Endothelial cell of umbilical vein (primary cell): ENCODE results near the gene BPIFB3. TPM values are rescaled to one million over a fixed set of nuclear protein-coding genes. Genes with fewer than 3 reads are reported as not detected.
"Not testable (repeated sequence)": the region's sequence is repeated elsewhere in the genome, so short reads cannot be mapped to it uniquely, and the experiment has no call there.

ENCODE experiments used
- BruUV-seq: library from RNA; stranded (reverse); fragments of 400-500 nt; replicated peaks from 2 replicates; lab custom pipeline; 2021; lab: Mats Ljungman, UMichigan
- CTCF ChIA-PET: fragments of 300-600, 350-600 bp; sonication (Branson Sonifier 250); formaldehyde crosslinking; loops from one replicate; lab custom pipeline; 2021; ENCODE audit warnings: antibody characterized with exemption, inconsistent platforms; lab: Charles Lee
- POLR2A ChIA-PET: fragments of 300-600, 350-600 bp; sonication (Branson Sonifier 250); formaldehyde crosslinking; loops from one replicate; lab custom pipeline; 2021; ENCODE audit warnings: antibody characterized with exemption, inconsistent platforms; lab: Charles Lee
- DNase-seq: peaks from one replicate; pipeline ENCODE4 v3.0.0-alpha.2; 2011; ENCODE audit warnings: low read depth, low spot score
- FAIRE-seq: peaks from 2 replicates; lab custom pipeline; 2011; peaks lifted over from hg19 to GRCh38; lab: Jason Lieb, UNC
- H2AFZ ChIP-seq: 2 replicates; pipeline ENCODE4 v1.6.0; 2012; ENCODE audit warnings: low read depth, low read length, control low read depth, inconsistent platforms
- H3K27ac ChIP-seq: 2 replicates; pipeline ENCODE4 v1.5.1; 2011; ENCODE audit warnings: low read depth, mild to moderate bottlenecking, control low read depth, low read length, moderate library complexity; ENCODE audit not compliant: insufficient read depth
- H3K27me3 ChIP-seq, 2 experiments: 2 replicates each; pipeline versions ENCODE4 v1.6.0 to v1.6.1; 2011; ENCODE audit warnings: low read length in 2 of 2, mixed read lengths in 1 of 2; ENCODE audit not compliant: control insufficient read depth in 2 of 2, insufficient read depth in 2 of 2
- H3K36me3 ChIP-seq, 2 experiments: 2 replicates in 1 of 2; 3 replicates in 1 of 2; pipeline ENCODE4 v1.5.1; 2011; ENCODE audit warnings: low read length in 2 of 2, mild to moderate bottlenecking in 1 of 2, moderate library complexity in 1 of 2; ENCODE audit not compliant: control insufficient read depth in 2 of 2, insufficient read depth in 2 of 2; ENCODE audit errors: extremely low read depth in 1 of 2
- H3K4me1 ChIP-seq: 3 replicates; pipeline ENCODE4 v1.5.1; 2011; ENCODE audit warnings: mild to moderate bottlenecking, low read length; ENCODE audit not compliant: control insufficient read depth, insufficient read depth; ENCODE audit errors: extremely low read depth
- H3K4me2 ChIP-seq: 2 replicates; pipeline ENCODE4 v1.6.1; 2011; ENCODE audit warnings: low read length, control low read depth, mixed read lengths; ENCODE audit not compliant: insufficient read depth
- H3K4me3 ChIP-seq, 3 experiments: fragments of 200-600 bp in 1 of 3; sonication (generic), shearing (Covaris generic) in 1 of 3; replicated peaks in 1 of 3; 2 replicates each; pipeline ENCODE4 v1.5.1; 2011 to 2016; ENCODE audit warnings: control low read depth in 3 of 3, low read length in 3 of 3, mild to moderate bottlenecking in 2 of 3, inconsistent platforms in 1 of 3, low read depth in 1 of 3, moderate library complexity in 1 of 3; ENCODE audit not compliant: insufficient read depth in 1 of 3
- H3K79me2 ChIP-seq: 2 replicates; pipeline ENCODE4 v1.6.0; 2012; ENCODE audit warnings: low read length, inconsistent platforms; ENCODE audit not compliant: control insufficient read depth, insufficient read depth
- H3K9ac ChIP-seq: replicated peaks from 2 replicates; pipeline ENCODE3; 2011; ENCODE audit warnings: low read length, control low read depth; ENCODE audit not compliant: insufficient read depth; ENCODE audit errors: extremely low read depth
- H3K9me1 ChIP-seq: replicated peaks from 3 replicates; pipeline ENCODE4 v1.6.0; 2011; ENCODE audit warnings: mild to moderate bottlenecking, low read length; ENCODE audit not compliant: control insufficient read depth, insufficient read depth; ENCODE audit errors: extremely low read depth
- H3K9me3 ChIP-seq: replicated peaks from 2 replicates; pipeline ENCODE4 v1.5.1; 2012; ENCODE audit warnings: low read length, inconsistent platforms; ENCODE audit not compliant: control insufficient read depth, insufficient read depth
- H4K20me1 ChIP-seq: replicated peaks from 2 replicates; pipeline ENCODE3; 2011; ENCODE audit warnings: mild to moderate bottlenecking, low read length; ENCODE audit not compliant: control insufficient read depth, insufficient read depth; ENCODE audit errors: extremely low read depth
- EZH2 ChIP-seq: IDR thresholded peaks from 2 replicates; pipeline ENCODE4 v1.6.1; 2012; ENCODE audit warnings: borderline replicate concordance, low read depth, mild to moderate bottlenecking, moderate library complexity, low read length, inconsistent platforms; ENCODE audit not compliant: severe bottlenecking
- FOS ChIP-seq: IDR thresholded peaks from 2 replicates; pipeline ENCODE4 v1.6.1; 2011; ENCODE audit warnings: mild to moderate bottlenecking, low read length, moderate library complexity, borderline replicate concordance; ENCODE audit not compliant: insufficient read depth
- JUN ChIP-seq: IDR thresholded peaks from 2 replicates; pipeline ENCODE4 v1.6.1; 2011; ENCODE audit warnings: borderline replicate concordance, low read depth; ENCODE audit not compliant: insufficient read length, insufficient read depth
- dilution Hi-C: fragments of 300-500 bp; cut with MboI; formaldehyde crosslinking; loops from one replicate; pipeline ENCODE4 v1.15.0; 2019; ENCODE audit warnings: low sequenced_read_pairs; ENCODE audit not compliant: extremely low pct_ligation_motif_present
- intact Hi-C: fragments of 100-400 bp; cut with micrococcal nuclease; formaldehyde crosslinking; loops from one replicate; pipeline ENCODE4 v1.10.0; 2022
- polyA plus RNA-seq, 4 experiments: library from polyadenylated mRNA; depleted of rRNA in 3 of 4; stranded (reverse) in 3 of 4; unstranded in 1 of 4; fragments of >200 nt; gene quantifications; 2 replicates each; pipeline versions ENCODE4 v1.2.1 to v1.2.3, GENCODE V29; 2011 to 2012; ENCODE audit warnings: missing spikeins in 1 of 4
- total RNA-seq: library from RNA; stranded (reverse); gene quantifications from 2 replicates; pipeline ENCODE4 v1.2.3, GENCODE V29; 2021

The BPIFB3 gene
- total and polyA plus RNA-seq, 2 donors (not counting 3 experiments of a cell fraction or from before 2014, with no cell fraction given), result not detected

GRCh38 chr20:33113387-33113908, 59.7 kb downstream of the BPIFB3 start:
- no peaks in the 10 kb centered on the region for H4K20me1 ChIP-seq
- no peak overlapping the region for H3K4me3 ChIP-seq
- H3K79me2 ChIP-seq, result no peaks in the 10 kb centered on the region
- intact Hi-C loops (no loop called here), dilution Hi-C loops (no loop called here)
- H3K27ac ChIP-seq, result no peak overlapping the region
- no peaks in the 10 kb centered on the region for H3K9me3 ChIP-seq
- POLR2A ChIA-PET, result no interaction called here
- no peak overlapping the region for H3K4me2 ChIP-seq
- H3K9ac ChIP-seq, result no peak overlapping the region
- no peaks in the 10 kb centered on the region for H3K4me1 ChIP-seq
- no peaks in the 10 kb centered on the region for H3K9me1 ChIP-seq
- CTCF ChIA-PET, result no interaction called here
- no peaks in the 10 kb centered on the region for H3K27me3 ChIP-seq
- no peak overlapping the region for H2AFZ ChIP-seq
- BruUV-seq, result no TSS peak
- TF ChIP-seq FOS (no peak), EZH2 (no peak), JUN (no peak)
- FAIRE-seq (no peak), DNase-seq (no peak)
- H3K36me3 ChIP-seq, result no peaks in the 10 kb centered on the region

- dilution Hi-C loops, DNase-seq, H3K9me1 ChIP-seq, H3K36me3 ChIP-seq, intact Hi-C loops, CTCF ChIA-PET, FAIRE-seq, H3K9ac ChIP-seq, POLR2A ChIA-PET, H3K4me1 ChIP-seq, H3K4me2 ChIP-seq, H3K79me2 ChIP-seq, H3K9me3 ChIP-seq, H4K20me1 ChIP-seq, H3K27ac ChIP-seq, H3K4me3 ChIP-seq, H3K27me3 ChIP-seq, H2AFZ ChIP-seq, BruUV-seq: not testable (repeated sequence)
These were observed 61.8 kb downstream of the BPIFB3 start for GRCh38 chr20:33115501-33115900.
